ENCODE measurements around the gene CEP70.

- TF ChIP-seq CTCF (IDR thresholded peaks at IDR 0.05) (no peak), EZH2 (IDR thresholded peaks at IDR 0.05; ENCODE audit: borderline replicate concordance, insufficient read depth, low read depth, low read length, poor library complexity, severe bottlenecking) (no peak)
Measured at GRCh38 chr3:138496436-138496835, 97.6 kb downstream of the CEP70 start.

Data from B cell (primary cell).